Stimulated activated CD4-positive, alpha-beta T cell treated with anti-CD3 and anti-CD28 coated beads, Interleukin-1b, Interleukin-23, amount 100 ng/mL, for 4 hours (primary cell): ENCODE measurements around the gene TAS1R1.
"Not testable (repeated sequence)": the region's sequence is repeated elsewhere in the genome, so short reads cannot be mapped to it uniquely, and the experiment has no call there.

ENCODE experiments used
- DNase-seq, 2 donors: peaks; one replicate each; pipeline ENCODE4 v3.0.0-alpha.2; 2020; ENCODE audit warnings: low read depth in 2 of 2

Gene TAS1R1

GRCh38 chr1:6521536-6521935 lies 33.6 kb upstream of the TAS1R1 start:
- no peak for DNase-seq

- DNase-seq, result no peak
Measured at GRCh38 chr1:6523566-6523965, 31.5 kb upstream of the TAS1R1 start.

GRCh38 chr1:6526316-6526715 lies 28.8 kb upstream of the TAS1R1 start:
- no peak for DNase-seq

- no peak for DNase-seq
Measured at GRCh38 chr1:6528492-6528891, 26.6 kb upstream of the TAS1R1 start.

GRCh38 chr1:6530504-6531160 lies 24.5 kb upstream of the TAS1R1 start:
- DNase-seq, result no peak

GRCh38 chr1:6531996-6532395 lies 23.1 kb upstream of the TAS1R1 start:
- no peak for DNase-seq

- DNase-seq, result no peak
Measured at GRCh38 chr1:6534248-6534822, 20.8 kb upstream of the TAS1R1 start.

GRCh38 chr1:6535214-6535613 lies 19.9 kb upstream of the TAS1R1 start:
- no peak for DNase-seq

- no peak for DNase-seq
Measured at GRCh38 chr1:6536291-6536690, 18.8 kb upstream of the TAS1R1 start.

- DNase-seq, result no peak
Measured at GRCh38 chr1:6538956-6539355, 16.2 kb upstream of the TAS1R1 start.

- DNase-seq, result no peak
Measured at GRCh38 chr1:6544831-6545230, 10.3 kb upstream of the TAS1R1 start.

- DNase-seq, result no peak
Measured at GRCh38 chr1:6545276-6546112, 9.6 kb upstream of the TAS1R1 start.

GRCh38 chr1:6546326-6546725 lies 8.8 kb upstream of the TAS1R1 start:
- DNase-seq, result no peak

GRCh38 chr1:6547301-6547700 lies 7.8 kb upstream of the TAS1R1 start:
- DNase-seq, result no peak

GRCh38 chr1:6554031-6554906 lies 838 bp upstream of the TAS1R1 start, which contains the start of gene NOL9:
Gene NOL9 (minus strand): TSS chr1:6554513. CDS start chr1:6554502, 11 bp downstream.
- peak; percentile 93 for DNase-seq

- no peak for DNase-seq
Measured at GRCh38 chr1:6557597-6557996, 2.5 kb downstream of the TAS1R1 start.

GRCh38 chr1:6559161-6559560 lies 4.1 kb downstream of the TAS1R1 start:
- not testable (repeated sequence) for DNase-seq

- DNase-seq, result no peak
Measured at GRCh38 chr1:6560267-6560666, 5.2 kb downstream of the TAS1R1 start.

GRCh38 chr1:6569033-6569432 lies 13.9 kb downstream of the TAS1R1 start:
- DNase-seq, result no peak

GRCh38 chr1:6570100-6570499 lies 15.0 kb downstream of the TAS1R1 start:
- DNase-seq, result no peak

- DNase-seq, result no peak
Measured at GRCh38 chr1:6570987-6571386, 15.9 kb downstream of the TAS1R1 start.
